H7 (cell line): ENCODE results near the gene ZNRF2. TPM values are rescaled to one million over a fixed set of nuclear protein-coding genes. Genes with fewer than 3 reads are reported as not detected.
"Not testable (repeated sequence)": the region's sequence is repeated elsewhere in the genome, so short reads cannot be mapped to it uniquely, and the experiment has no call there.

Source experiments
- DNase-seq: peaks from one replicate; pipeline ENCODE4 v3.0.0; 2012
- H3K27me3 ChIP-seq: 2 replicates; pipeline ENCODE4 v1.6.0; 2011; ENCODE audit warnings: mild to moderate bottlenecking, low read length; ENCODE audit not compliant: control insufficient read depth, insufficient read depth
- H3K36me3 ChIP-seq: replicated peaks from 2 replicates; pipeline ENCODE4 v1.5.1; 2011; ENCODE audit warnings: low read length; ENCODE audit not compliant: control insufficient read depth, insufficient read depth
- H3K4me3 ChIP-seq: 2 replicates; pipeline ENCODE4 v1.5.1; 2011; ENCODE audit warnings: low read depth, mild to moderate bottlenecking, control low read depth, low read length, moderate library complexity; ENCODE audit not compliant: insufficient read depth
- total RNA-seq: library from RNA; depleted of rRNA; stranded (reverse); fragments of >200 nt; shearing (Covaris generic); gene quantifications from 2 replicates; pipeline ENCODE4 v1.2.3, GENCODE V29; 2014

Gene ZNRF2
- total RNA-seq, 1 experiment from 2014 or later = 15.6 TPM

- Histone ChIP-seq H3K36me3 (no peaks in the 10 kb centered on the region), H3K4me3 (no peak overlapping the region), H3K27me3 (no peaks in the 10 kb centered on the region)
- DNase-seq = no peak
Measured at GRCh38 chr7:30252885-30253795, 31.3 kb upstream of the ZNRF2 start.

- no peak for DNase-seq
- Histone ChIP-seq H3K4me3 (no peak overlapping the region), H3K27me3 (no peaks in the 10 kb centered on the region), H3K36me3 (no peaks in the 10 kb centered on the region)
Measured at GRCh38 chr7:30253796-30254165, 30.6 kb upstream of the ZNRF2 start.

- H3K27me3 ChIP-seq = no peaks in the 10 kb centered on the region
- no peaks in the 10 kb centered on the region for H3K36me3 ChIP-seq
- DNase-seq = no peak
- H3K4me3 ChIP-seq = no peak overlapping the region
Measured at GRCh38 chr7:30254248-30254647, 30.1 kb upstream of the ZNRF2 start.

- no peak for DNase-seq
Measured at GRCh38 chr7:30254717-30255063, 29.7 kb upstream of the ZNRF2 start.

GRCh38 chr7:30255064-30255769 lies 29.2 kb upstream of the ZNRF2 start:
- no peaks in the 10 kb centered on the region for H3K27me3 ChIP-seq
- no peaks in the 10 kb centered on the region for H3K36me3 ChIP-seq
- no peak for DNase-seq
- no peak overlapping the region for H3K4me3 ChIP-seq

More at GRCh38 chr7:30254717-30255063, 29.7 kb upstream of the ZNRF2 start:
- Histone ChIP-seq H3K4me3 (no peak overlapping the region), H3K36me3 (no peaks in the 10 kb centered on the region), H3K27me3 (no peaks in the 10 kb centered on the region)

- H3K36me3 ChIP-seq = no peaks in the 10 kb centered on the region
- H3K4me3 ChIP-seq = no peak overlapping the region
- no peaks in the 10 kb centered on the region for H3K27me3 ChIP-seq
- DNase-seq = no peak
Measured at GRCh38 chr7:30256349-30256858, 28.0 kb upstream of the ZNRF2 start.

GRCh38 chr7:30260246-30260768 lies 24.1 kb upstream of the ZNRF2 start:
- Histone ChIP-seq H3K4me3 (no peak overlapping the region), H3K27me3 (no peaks in the 10 kb centered on the region), H3K36me3 (no peaks in the 10 kb centered on the region)

GRCh38 chr7:30263090-30263710 lies 21.2 kb upstream of the ZNRF2 start:
- Histone ChIP-seq H3K27me3 (no peaks in the 10 kb centered on the region), H3K36me3 (no peaks in the 10 kb centered on the region), H3K4me3 (no peak overlapping the region)
- DNase-seq = no peak

More at GRCh38 chr7:30260246-30260768, 24.1 kb upstream of the ZNRF2 start:
- DNase-seq = no peak

- Histone ChIP-seq H3K27me3 (no peaks in the 10 kb centered on the region), H3K36me3 (no peaks in the 10 kb centered on the region), H3K4me3 (no peak overlapping the region)
- no peak for DNase-seq
Measured at GRCh38 chr7:30264052-30264451, 20.3 kb upstream of the ZNRF2 start.

- not testable (repeated sequence) for DNase-seq, H3K27me3 ChIP-seq, H3K36me3 ChIP-seq
Measured at GRCh38 chr7:30265189-30265588, 19.2 kb upstream of the ZNRF2 start.

GRCh38 chr7:30266686-30267085 lies 17.7 kb upstream of the ZNRF2 start:
- no peak for DNase-seq
- Histone ChIP-seq H3K27me3 (no peaks in the 10 kb centered on the region), H3K36me3 (no peaks in the 10 kb centered on the region), H3K4me3 (no peak overlapping the region)

More at GRCh38 chr7:30265189-30265588, 19.2 kb upstream of the ZNRF2 start:
- not testable (repeated sequence) for H3K4me3 ChIP-seq

GRCh38 chr7:30268586-30268985 lies 15.8 kb upstream of the ZNRF2 start:
- Histone ChIP-seq H3K4me3 (no peak overlapping the region), H3K27me3 (no peaks in the 10 kb centered on the region), H3K36me3 (no peaks in the 10 kb centered on the region)
- no peak for DNase-seq

GRCh38 chr7:30269490-30269889 lies 14.9 kb upstream of the ZNRF2 start:
- Histone ChIP-seq H3K4me3 (no peak overlapping the region), H3K27me3 (no peaks in the 10 kb centered on the region), H3K36me3 (no peaks in the 10 kb centered on the region)
- DNase-seq = no peak

- no peak for DNase-seq
- H3K36me3 ChIP-seq = no peaks in the 10 kb centered on the region
- H3K27me3 ChIP-seq = no peaks in the 10 kb centered on the region
- no peak overlapping the region for H3K4me3 ChIP-seq
Measured at GRCh38 chr7:30270921-30271320, 13.5 kb upstream of the ZNRF2 start.
